Suppressor macrophage treated with lipopolysaccharide for 1 hour (primary cell): Measurements from ENCODE around the gene CIDEB.

ENCODE experiments used
- DNase-seq, 3 donors: peaks; one replicate each; pipeline ENCODE4 v3.0.0-alpha.2; 2020 to 2022

The CIDEB gene

DNA sequence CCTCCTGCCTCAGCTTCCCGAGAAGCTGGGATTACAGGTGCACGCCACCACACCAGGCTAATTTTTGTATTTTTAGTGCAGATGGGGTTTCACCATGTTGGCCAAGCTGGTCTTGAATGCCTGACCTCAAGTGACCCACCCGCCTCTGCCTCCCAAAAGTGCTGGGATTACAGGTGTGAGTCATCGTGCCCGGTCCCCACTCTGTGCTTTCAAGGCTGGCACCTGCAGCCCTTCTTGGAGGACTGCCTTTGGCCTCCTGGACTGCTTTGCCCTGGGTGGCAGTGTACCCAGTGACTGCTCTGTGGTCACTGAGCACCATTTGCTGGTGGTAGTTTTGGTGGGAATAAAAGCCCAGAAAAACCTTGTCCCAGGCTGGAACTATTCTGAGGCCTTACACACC is 20.8 kb downstream of the CIDEB start:
- no peak for DNase-seq

DNA sequence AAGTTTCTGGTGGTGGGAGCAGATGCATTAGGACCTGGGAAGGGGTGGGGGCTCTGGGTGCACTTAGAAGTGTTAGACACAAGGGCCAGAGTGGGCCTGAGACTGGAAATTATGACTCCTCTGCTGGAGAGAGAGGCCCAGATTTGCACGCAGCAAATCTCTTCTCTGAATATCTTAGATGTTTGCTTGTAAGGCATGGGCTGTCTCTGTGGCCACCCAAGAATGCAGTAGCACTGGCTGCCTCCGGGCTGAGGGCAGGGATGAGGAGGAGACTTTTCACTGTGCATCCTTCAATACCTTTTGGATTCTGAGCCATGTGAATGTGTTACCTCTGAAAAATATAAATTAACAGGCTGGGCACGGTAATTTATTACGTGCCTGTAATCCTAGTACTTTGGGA is 22.4 kb downstream of the CIDEB start:
- DNase-seq = no peak

DNA sequence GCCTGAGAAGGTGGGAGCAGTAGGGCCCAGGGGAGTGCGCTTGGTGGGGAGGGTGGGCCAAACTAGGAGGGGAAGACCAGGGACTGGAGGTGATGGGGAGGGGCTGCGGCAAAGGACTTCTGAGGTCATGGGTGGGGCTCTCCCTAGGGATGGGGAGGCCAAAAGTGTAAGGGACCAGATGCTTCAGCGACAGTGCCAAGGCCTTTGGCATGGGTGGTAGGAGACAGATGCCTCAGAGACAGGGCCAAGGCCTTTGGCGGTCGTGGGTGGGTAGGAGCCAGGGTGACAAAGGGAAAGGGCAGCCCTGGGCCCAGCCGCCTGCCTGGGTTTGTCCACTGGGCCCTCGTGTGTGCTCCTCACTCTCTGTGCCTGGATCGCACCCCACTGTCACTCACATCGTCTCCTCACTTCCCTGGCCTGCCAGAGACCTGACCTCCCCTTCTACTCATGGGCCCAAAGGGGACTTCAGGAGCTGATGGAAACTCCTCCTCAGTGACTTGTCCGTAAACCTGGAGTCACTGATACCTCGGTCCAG is 23.2 kb downstream of the CIDEB start:
- DNase-seq = no peak

DNA sequence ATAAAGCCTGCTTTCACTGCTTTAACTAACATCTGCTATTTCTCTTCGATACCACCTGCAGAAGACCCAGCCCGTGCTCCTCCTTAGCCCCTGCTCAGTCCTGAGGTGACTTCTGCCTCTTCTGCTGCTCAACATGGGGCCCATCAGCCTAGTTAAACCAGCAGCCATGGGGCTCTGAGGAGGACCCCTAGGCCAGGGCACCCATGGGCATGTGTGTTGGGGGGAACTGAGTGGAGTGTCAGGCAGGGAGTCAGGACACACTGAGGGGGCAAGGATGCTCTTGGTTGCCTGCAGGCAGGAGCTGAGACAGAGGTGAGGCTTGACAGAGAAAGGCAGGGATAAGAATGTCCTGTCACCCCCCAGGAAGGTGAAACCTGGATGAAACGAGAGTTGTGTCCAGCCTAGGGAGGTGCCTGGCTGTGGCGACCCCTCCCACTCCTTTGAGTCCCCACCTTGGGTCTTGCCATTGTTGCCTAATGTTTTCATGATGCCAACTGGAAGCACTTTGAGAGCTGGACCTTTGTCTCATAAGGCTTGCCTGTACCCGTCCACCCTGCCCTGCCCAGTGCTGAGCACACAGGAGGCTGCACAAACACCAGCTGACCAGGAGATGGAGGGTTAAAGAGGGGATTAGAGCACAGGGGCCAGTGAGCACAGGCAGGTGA is 23.8 kb downstream of the CIDEB start:
- no peak for DNase-seq

DNA sequence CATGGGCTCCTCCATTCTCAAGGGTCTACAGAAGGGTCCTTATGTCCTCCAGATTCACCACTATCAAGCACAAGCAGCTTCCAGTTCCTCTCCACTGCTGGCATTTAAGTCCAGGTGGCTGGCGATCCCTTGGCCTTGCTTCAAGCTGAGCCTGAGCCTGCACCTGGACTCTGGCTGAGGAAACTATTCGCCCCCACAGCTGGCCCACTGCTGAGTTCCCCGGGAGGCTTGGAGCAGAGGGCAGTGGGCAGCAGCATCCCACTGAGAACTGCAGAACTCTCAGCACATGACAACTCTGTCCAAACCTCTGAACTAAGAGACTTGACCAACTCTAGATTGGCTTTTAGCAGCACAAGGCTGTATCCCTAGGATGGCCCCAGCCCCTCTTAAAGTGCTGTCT is 25.0 kb downstream of the CIDEB start:
- no peak for DNase-seq

DNA sequence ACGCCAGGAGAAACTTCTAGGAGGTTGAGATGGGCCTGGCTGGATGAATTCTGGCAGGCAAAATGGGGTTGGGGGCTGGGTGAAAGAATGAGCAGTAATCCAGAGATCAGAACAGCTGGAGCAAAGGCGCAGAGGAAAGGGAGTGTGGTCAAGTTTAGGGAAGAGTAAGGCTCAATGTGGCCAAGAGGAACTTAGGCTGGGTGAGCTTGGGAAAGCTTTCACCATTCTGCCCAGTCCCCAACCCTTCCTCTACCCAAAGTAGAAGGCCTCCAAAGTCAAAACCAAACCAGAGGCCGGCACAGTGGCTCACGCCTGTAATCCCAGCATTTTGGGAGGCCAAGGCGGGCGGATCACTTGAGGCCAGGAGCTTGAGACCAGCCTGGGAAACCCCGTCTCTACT is 26.1 kb downstream of the CIDEB start:
- peak; percentile 37 to 54 (median 44) for DNase-seq

DNA sequence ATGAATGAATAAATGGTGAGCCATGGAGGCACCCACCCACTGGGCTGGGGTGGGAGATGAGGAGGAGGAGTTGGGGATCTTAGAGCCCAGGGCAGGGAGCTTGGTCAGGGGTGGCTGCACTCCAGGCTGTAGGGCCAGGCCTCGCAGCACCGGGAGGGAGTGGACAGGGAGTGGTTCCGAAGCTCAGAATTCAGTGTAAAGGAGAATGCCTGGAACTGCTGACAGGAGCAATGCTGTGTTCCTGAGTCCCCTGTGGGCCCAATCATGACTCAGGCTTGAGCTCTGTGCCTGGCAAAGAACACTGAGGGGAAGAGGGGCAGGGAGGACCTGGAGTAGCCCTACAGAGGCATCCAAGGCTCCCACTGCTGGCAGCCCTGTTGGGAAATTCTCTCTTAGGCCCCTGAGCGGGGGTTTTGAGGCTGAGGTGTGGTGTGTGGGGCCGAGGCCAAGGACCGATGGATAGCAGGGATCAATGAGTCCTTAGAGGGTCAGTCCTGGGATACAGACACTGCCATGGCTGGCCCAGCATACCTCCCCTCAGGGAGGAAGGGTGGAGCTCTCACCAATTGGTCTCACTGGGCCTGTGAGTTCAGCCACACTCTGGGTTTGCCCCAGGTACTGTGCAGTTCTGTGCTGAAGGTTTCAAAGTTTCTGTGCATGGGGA is 26.8 kb downstream of the CIDEB start:
- DNase-seq = peak in 1 of 3 donors; percentile 30

DNA sequence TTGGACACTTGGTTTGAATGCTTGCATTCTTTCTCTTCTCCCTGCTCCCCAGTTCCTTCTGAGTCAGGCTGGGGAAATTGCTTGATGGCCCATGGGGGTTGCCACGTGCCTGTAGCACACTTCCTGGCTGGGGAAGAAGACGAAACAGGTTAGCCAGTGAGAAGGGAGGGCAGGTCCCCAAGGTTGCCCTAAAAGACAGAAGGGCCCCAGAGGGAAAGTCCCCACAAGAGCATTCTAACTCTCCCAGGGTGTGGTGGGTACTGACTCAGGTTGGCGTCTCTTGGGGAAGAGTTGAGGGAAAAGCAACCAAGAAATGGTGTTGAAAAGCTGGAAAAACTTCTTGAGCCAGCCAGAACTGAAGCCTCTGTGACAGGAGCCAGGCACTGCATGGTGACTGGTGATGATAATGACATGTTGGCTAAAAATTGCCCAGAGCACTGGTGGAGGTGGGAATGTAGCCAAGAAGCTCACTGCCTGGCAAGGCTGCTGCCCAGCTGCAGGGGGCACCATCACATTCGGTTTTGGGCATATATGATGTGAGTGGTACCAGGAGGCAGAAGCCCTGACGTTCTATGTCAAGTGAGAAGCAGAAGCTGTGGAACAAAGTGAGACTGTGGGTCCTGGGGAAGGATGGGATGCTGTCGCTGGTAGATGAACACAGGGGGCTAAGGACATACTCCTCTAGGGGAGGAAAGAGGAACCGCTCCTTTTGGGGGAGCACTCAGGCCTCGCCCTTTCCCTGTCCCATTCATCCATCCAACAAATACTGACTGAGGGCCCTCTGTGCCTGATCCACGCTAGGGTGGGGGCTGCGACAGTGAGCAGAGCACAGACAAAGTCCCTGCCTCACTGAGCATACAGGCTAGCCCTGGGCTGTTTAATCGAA is 28.2 kb downstream of the CIDEB start:
- DNase-seq = peak; percentile 70 to 84 (median 82)

DNA sequence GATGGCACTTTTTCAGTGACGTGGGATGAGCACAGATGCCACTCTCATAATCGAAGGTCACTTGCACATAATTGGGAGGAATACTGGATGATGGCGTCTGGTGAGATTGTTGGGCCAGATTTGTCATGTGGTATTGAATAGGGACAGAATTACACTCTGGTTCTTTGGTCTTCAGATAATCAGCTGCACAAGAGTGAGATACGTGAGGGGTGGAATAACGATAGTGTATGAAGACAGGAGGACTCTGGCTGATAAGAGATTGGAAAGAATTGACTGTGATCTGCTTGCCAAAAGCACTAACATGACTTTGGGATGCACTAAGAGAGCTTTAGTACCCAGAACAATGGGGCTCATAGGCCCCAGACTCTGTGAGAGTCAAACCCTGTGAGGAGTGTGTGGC is 29.4 kb downstream of the CIDEB start:
- no peak for DNase-seq

DNA sequence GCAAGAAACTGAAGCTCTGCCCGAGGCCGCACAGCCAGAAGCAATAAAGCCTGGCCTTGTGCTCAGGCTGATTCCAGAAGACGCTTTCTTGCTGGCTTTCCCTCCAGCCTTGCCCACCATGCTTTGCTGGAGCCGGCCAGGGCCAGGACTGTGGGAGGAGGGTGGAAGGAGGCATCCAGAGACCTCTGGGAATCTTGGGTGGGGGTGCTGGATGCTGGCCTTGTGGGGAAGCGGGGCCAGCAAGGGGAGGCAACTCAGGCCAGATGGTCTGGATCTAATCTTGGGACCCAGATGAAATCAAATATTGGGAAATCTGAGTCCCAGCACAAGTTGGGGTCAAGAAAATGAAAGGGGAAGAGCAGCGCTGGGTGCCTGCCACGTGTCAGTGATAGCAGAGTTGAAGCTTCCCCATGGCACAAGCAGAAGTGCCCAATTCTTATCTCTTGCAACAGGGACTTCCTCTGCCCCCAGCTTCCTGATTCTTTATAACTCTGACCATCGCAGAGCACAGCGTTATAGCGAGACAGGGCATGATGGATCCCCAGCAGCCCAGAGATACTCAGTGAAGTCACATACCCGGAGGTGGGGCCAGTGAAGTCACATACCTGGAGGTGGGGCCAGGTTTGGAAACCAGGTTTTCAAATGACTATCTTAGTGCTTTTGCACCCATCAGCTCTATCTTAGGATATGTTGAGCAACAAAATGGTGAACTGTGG is 30.0 kb downstream of the CIDEB start:
- peak; percentile 80 to 85 (median 84) for DNase-seq

DNA sequence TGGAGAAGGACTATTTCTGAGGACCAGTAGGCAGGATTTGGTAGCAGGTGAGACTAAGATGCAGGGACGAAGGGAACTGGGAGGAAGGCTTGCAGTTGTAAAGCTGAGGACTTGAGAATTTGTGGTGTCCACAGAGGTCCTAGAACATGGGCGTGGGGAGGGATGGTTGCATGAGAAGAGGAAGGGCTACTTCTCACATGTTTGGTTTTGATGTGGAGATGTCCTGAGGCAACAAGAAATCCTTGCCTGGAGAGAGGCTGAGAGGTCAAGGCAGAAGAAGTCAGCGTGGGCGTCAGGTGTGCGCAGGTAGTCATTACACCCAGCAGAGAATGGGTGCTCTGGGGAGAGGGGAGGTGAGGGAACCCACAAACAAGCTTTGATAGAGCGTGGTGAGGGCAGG is 30.7 kb downstream of the CIDEB start:
- DNase-seq = peak in 1 of 3 donors; percentile 28

DNA sequence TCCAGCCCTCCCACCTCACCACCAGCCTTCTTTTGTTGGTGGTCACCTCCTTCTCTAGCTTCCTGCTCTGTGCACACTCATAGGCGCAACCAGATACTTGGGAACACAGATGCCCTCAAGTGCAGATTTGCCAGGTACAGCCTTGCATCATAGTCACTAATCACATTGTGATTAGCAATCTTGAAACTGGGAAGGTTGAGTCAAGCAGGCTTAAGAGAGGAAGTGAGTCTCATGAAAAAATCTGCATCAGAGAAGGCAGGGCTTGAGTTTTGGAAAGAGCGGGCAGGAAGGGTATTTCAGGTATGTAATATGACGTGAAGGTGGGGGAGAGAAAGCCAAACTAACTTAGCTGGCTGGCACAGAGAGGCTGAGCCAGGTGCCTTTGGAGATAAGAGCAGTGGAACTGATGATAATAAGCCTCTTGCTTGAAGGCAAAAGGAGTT is 33.7 kb downstream of the CIDEB start:
- peak; percentile 73 to 88 (median 85) for DNase-seq

DNA sequence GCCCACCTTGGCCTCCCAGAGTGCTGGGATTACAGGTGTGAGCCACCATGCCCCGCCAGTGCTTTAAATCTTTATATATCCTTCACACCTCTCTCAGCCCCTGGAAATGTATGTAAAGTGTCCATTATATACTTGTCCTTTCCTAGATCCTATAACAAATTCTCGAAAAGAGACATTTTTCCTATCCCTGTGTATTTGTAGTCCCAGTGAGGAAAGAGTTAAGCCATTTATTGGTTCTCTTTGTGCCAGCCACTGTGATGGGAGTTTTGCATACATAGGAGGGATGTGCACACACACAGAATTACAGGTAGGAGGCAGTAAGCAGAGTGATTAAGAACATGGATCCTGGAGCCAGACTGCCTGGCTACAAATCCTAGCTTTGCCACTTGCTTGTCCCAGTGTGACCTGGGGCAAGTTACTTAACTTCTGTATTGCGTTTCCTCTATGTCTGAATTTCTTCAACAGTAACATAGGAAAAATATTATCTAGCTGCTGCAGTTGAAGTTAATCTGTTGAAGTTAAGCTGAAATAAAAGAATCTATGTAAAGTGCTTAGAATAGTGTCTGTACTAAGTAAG is 34.3 kb downstream of the CIDEB start:
- peak in 2 of 3 donors; percentile 35 to 43 for DNase-seq

DNA sequence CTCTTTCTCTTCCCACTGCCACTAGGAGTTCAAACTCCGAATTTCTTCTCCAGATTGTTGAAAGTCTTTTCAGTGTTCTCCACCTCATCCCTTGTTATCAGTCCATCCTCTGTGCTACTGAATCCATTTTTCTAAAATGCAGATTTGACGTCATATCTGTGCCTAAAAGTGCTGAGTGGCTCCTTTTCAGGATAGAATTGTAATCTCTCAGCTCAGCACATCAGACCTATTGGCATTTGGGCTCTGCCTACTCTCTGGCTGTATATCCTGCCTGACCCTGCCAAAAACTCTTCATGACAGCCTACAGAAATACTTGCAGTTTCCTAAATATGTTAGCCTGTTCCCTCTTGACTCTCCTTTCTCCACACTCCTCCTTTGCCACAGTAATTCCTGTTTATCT is 35.3 kb downstream of the CIDEB start:
- peak in 1 of 3 donors; percentile 26 for DNase-seq

DNA sequence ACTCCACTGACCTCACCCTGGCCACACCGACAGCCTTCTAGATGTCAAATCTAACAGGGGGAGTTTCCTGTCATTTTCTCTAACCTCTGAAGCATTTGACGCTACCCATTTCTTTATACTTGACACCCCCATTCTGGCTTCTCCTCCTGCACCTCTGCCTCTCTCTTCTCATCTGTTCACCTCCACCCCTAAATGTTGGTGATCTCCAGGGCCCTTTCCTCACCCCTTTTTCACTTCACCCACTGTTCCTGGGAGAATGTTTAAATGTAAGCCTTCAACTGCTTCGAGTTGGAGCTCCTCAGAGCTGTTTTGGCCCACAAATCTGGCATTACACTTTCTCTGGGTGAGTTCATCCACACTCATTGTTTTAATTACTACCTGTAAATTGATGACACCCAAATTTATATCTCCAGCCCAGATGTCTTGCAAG is 35.9 kb downstream of the CIDEB start:
- DNase-seq = no peak

DNA sequence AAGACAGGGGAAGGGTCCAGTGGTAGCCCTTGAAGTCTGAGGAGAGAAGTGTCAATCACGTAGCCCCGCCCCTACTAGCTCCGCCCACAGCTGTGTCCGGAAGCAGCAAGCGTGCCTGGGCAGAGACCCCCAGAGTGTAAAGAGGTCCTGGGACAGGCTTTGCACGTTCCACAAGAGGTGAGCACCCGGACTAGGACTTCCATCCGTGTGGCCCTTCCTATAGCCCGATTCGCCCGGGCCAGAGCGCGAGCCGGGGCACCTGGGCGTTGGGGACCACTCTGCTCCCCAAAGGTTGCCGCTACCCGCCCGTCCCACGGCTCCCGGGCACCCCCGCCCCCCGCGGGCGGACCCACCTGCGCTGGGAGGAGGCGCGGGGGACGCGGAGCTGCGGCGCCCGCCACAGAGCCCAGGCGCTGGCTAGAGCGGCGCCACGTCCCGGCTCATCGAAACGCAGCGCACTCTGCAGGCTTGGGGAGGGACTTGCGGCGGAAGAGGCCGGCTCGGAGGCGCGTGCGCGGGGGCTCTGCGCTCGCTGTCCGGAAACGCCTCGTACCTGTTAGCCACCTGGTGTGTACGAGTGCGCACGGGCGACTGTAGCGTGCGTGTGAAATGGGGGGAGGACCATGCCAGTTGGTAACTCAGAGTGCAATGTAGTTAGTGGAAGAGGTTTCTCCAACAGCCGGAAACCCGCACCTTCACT is 36.5 kb downstream of the CIDEB start, which contains the start of gene RABGGTA:
Gene RABGGTA, minus strand, starts transcription at position 464 of the 700 bp plus-strand sequence. CDS start 482 bp downstream, outside the sequence.
- DNase-seq = peak; percentile 88 to 95 (median 93)

DNA sequence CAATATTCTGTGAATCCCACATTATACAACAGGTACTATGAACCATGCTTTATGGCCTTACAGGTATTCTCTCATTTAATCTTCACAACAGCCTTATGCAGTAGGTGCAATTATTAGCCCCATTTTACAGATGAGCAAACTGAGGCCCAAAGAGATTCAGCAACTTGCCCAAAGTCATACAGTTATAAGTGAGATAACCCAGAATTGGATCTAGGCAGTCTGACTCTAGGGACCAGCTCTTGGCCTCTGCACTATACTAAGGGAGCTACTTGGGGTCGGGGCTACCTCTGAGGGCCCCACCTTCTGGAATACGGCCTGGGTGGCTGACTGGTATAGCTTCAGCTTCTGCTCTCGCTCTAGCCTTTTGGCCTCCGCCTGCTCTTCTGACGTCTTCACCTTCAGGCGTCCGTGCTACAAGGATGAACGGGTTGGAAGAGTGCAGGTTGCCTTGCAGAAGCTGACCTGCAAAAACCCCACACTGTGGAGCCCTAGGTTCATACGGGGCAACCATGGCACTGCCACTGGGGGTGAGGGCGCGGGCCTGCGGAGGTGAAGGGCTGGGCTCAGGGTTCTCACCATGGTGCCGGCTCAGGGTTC is 37.1 kb downstream of the CIDEB start:
- no peak for DNase-seq

DNA sequence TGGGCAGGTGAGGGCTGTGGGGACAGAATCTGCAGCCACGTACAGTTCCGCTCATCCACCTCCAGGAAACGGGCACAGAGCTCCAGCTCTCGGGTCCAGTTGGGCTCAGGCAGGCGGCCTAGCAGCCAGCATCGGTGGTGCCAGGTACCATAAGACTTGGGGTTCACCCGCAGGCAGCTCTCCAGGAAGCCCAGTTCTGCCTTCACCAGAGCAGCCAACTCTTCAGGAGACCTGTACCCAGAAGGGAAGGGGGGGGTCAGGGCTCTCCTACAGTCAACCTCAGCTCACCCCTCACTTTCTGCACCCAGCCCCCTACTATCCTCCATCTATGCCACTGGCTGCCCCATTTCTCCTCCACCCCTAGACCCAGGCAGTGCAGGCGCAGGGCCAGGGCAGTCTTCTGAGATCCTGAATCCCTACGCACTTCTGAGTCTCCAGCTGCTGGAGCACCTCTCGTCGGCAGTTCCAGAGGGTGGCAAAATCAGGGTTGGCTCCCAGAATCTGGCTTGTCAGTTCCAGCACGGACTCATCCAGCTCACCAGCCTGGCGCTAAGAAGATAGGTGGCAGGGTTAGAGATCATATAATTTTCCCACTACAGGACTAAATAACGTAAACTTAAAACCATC is 37.8 kb downstream of the CIDEB start:
- DNase-seq = no peak

DNA sequence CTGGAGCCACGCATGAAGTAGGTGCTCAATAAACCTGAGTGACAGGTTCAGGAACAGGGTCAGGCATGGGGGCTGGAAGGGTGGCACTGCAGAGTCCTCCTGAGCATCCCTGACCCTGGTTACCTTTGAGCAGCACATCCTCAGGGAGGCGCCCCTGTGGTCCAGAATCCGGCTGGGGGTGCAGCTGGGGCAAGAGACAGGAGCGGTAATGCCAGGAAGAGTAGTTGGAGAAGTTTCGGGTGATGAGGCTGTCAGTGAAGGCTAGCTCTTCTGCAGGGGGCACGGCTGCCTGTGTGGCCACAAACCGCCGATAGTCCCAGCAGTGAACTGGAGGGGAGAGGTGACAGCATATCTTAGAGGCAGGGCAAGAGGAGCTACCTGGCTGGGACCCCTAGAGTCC is 38.4 kb downstream of the CIDEB start:
- DNase-seq = no peak

DNA sequence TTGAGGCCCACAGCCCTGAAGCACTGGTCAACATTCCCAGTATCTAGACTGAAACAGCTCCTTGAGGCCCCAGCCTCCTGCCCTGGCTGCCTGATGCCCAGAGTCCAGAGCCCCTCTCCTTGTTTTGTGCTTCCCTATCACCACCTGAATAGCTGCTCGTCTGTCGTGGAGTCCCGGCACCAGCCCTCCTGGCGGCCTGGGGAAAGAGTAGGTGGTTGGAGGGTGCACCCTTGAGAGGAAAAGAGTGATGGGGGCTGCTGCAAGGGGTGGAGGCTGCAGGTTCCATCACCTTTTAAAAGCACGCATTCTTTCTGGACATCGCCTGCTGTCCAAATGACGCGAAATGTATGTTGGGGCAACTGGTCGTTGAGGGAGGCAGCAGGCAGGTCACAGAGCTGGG is 39.6 kb downstream of the CIDEB start:
- DNase-seq = no peak

DNA sequence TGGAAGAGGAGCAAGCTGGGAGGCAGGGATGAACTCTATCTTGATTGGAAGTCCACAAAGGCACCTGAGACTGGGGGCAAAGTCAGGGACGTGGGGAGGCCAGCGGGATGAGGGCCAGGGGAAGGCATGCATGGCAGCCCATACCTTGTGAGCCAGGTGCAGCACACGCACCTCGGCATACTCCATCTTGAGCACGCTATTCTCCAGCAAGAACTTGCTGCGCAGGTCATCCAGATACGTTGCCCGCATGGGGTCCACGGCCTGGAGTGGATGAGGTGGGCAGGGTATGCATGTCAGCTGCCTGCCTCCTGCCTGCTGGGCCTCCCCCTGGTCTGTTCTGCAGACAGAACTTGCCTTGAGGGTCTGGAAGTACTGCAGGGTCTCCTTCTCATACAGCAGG is 40.3 kb downstream of the CIDEB start:
- DNase-seq = no peak
